Frontal cortex (tissue), 4 donors: ENCODE results near the gene ZNF213. TPM values are rescaled to one million over a fixed set of nuclear protein-coding genes. Genes with fewer than 3 reads are reported as not detected.

Experiments
- DNase-seq, 2 donors: peaks; one replicate each; pipeline ENCODE4 v3.0.0; 2012; ENCODE audit warnings: low spot score in 2 of 2
- FAIRE-seq: peaks from 2 replicates; lab custom pipeline; 2012; peaks lifted over from hg19 to GRCh38; lab: Jason Lieb, UNC
- total RNA-seq: library from RNA; depleted of rRNA; stranded (reverse); fragments of >200 nt; gene quantifications from one replicate; pipeline ENCODE4 v1.2.3, GENCODE V29; 2014
- donor health status: control.
- donor health status: control.
- donor health status: control.

ZNF213 gene
- 6.9 TPM for total RNA-seq

- FAIRE-seq = peak; percentile 73
- peak; percentile 97 to 98 for DNase-seq
Observed at GRCh38 chr16:3134338-3135125, at the start of gene ZNF213. Gene ZNF213 (plus strand): TSS chr16:3135029. CDS start chr16:3137281, 2,252 bp downstream.

GRCh38 chr16:3085868-3086595 is 48.8 kb upstream of the ZNF213 start:
- DNase-seq (no peak), FAIRE-seq (no peak)

- FAIRE-seq (no peak), DNase-seq (no peak)
Observed at GRCh38 chr16:3086596-3087242, 48.1 kb upstream of the ZNF213 start.

- FAIRE-seq (no peak), DNase-seq (no peak)
Observed at GRCh38 chr16:3087243-3088235, 47.3 kb upstream of the ZNF213 start.

GRCh38 chr16:3088450-3088849 is 46.4 kb upstream of the ZNF213 start:
- DNase-seq (no peak), FAIRE-seq (no peak)

- no peak for FAIRE-seq
- no peak for DNase-seq
Observed at GRCh38 chr16:3088925-3089716, 45.7 kb upstream of the ZNF213 start.

DNA sequence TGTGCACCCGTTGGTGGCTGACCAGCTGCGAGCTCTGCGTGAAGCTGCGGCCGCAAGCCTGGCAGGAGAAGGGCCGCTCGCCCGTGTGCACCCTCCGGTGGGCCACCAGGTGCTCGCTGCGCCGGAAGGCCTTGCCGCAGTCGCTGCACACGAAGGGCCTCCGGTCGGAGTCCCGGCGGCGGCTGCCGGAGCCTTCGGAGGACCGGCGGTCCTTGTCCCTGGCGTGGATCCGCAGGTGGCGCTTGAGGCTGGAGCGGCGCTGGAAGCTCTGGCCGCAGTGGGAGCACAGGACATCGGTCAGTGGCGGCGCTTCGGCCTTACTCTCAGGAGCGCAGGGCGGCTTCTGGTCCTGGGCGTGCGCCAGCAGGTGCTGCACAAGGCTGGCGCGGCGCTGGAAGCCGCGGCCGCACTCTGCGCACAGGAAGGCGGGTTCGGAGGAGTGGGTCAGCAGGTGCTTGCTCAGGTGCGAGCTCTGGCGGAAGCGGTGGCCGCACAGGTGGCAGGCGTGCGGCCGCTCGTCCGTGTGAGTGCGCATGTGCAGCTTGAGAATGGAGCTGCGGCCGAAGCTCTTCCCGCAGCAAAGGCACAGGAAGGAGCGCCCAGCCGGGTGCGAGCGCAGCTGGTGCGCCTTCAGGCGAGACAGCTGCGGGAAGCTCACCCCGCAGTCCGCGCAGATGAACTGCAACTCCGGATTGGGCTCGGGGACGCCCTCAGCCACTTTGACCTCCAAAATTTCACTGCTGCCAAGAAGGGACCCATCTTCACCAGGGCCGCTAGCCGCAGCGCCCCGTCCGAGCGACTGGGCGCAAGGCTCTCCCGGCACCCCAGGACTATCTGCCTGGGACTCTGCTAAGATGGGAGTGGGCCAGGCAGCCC is 44.9 kb upstream of the ZNF213 start:
- no peak for FAIRE-seq
- DNase-seq = no peak

DNA sequence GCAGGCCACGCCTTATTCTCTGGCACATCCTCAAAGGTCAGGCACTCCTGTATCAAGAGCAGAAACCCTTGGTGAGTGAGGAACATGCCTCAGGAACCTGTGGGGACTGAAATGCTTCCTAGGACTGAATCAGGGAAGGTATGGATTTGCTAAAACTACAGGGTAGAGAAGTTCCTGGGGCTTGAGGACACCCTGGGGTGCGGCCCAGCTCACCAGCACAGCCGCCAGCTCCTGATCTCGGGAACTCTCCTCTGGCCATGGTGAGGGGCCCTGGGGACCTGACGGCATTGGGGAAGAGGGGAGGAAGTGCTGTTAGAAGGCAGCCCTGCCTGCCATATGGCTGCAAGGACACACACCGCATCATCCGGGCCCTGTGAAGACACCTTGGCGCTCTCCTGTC is 43.3 kb upstream of the ZNF213 start:
- DNase-seq = no peak
- FAIRE-seq = no peak

- FAIRE-seq (no peak), DNase-seq (no peak)
Observed at GRCh38 chr16:3092501-3092941, 42.3 kb upstream of the ZNF213 start.

DNA sequence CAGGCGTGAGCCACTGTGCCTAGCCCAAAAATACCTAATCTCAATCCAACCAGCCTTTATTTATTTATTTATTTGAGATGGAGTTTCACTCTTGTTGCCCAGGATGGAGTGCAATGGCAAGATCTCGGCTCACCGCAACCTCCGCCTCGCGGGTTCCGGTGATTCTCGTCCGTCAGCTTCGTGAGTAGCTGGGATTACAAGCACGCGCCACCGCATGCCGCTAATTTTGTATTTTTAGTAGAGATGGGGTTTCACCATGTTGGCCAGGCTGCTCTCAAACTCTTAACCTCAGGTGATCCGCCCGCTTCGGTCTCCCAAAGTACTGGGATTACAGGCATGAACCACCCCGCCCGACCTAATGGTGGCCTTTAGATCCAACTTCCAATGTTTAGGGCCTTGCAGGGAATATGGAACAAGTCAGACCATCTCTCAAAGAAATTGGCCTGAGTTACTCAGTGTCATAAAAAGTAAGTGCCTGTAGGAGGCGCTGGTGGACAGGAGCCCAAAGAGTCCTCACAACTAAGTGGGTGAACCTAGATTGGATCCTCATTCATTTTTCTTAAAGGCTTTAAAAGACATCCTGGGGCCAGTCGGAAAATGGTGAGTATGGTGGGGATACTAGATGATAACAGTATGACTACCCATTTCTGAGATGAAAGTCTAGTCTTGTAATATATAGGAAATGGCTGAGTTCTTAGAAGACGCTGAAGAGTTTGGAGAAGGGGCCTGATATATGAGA is 40.4 kb upstream of the ZNF213 start:
- FAIRE-seq (no peak), DNase-seq (peak in 1 of 2 donors; percentile 42)

- DNase-seq (peak; percentile 21 to 32), FAIRE-seq (no peak)
Observed at GRCh38 chr16:3095869-3096268, 39.0 kb upstream of the ZNF213 start.

DNA sequence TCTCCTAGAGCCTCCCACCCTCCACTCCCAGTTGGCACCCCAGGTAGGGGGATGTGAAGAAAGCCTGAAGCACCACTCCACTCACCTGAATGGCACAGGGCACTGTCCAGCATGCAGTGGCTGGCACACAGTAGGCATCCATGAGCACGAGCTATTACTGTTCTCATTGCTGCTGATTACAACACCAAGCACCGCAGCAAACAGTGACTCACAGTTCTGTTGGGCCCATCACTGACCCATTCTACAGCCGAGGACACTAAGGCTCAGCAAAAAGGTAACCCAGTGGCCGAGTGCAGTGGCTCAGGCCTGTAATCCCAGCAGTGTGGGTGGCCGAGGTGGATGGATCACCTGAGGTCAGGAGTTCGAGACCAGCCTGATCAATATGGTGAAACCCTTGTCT is 38.5 kb upstream of the ZNF213 start:
- DNase-seq (no peak), FAIRE-seq (no peak)

DNA sequence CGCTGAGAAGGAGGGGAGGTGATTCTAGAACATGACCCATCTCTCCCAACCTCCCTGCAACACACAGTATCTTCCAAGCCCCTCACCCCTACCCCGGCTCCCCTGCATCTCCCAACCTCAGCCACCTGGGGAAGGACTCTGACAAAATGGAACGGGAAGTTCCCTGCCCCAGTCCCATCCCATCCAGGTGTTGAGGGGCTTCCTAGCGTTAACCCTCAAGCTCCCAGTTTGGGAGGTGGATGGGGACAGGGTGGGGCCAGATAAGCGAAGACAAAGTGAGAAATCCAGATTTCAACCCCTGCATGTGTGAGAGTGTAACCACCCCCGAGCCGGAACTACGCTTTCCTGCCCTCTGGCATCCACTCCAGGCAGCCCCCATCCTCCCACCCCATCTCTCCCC is 37.6 kb upstream of the ZNF213 start:
- FAIRE-seq = no peak
- DNase-seq = no peak

DNA sequence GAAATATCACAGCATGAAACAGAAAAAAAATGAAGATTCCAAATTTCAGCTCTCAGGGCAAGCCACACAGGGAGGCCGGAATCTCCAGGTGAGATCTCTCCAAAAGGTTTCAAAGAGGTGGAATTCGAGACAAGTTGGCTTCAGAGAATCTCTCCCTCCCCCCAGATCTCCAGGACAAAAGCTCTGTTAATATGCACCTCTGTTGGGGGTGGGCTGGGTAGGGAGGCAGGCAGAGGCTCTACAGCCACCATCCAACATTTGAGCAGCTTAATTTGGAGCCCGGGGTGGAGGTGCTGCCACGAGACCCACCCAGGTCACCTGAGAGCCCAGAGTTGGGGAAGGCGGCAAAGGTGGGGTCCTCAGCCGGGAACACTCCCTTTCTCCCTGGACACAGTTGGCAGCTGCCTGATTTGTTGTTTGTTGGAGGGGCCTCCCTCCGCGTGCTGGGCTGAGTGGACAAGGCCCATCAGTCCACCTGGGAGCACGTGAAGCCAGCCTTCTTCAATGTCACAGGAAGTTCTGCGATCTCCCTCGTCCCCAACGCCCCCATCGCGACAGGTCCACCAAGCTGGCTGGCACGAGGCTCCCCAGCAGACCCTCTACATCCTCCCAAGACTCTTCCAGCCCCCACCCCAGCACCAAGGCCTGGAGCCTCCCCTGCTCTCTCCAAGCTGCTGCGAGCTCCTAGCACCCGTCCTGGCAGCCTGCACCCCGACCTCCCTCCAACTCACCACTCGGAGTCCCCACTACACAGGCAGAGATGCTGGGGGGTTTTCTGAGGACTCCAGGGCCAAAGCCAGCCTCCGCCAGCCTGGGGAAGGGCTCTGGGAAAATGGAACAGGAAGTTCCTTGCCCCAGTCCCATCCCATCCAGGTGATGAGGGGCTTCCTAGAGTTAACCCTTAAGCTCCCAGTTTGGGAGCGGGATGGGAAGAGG is 36.1 kb upstream of the ZNF213 start, which contains the start of gene ZSCAN10:
TSS of gene ZSCAN10 (minus strand) at position 836 of the 936 bp plus-strand sequence. CDS start 6,357 bp downstream, outside the sequence.
- DNase-seq (peak in 1 of 2 donors; percentile 10), FAIRE-seq (no peak)

DNA sequence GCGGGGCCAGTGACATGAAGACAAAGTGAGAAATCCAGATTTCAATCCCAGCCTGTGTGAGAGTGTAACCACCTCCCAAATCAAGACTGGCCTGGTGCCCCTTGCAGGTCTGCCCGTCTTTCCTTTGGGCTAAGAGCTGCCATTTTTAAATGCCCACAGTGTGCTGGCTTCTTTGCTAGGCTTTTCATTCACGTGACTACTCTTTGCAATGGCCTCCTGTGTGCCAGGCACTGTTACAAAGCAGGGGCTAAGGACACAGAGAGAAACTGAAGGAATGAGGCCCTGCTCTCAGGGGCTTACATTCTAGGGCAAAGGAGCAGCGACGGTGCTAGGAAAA is 35.5 kb upstream of the ZNF213 start:
- FAIRE-seq = no peak
- no peak for DNase-seq
